MG63 (cell line): ENCODE results near the gene CDO1. TPM values are rescaled to one million over a fixed set of nuclear protein-coding genes. Genes with fewer than 3 reads are reported as not detected.
"Not testable (repeated sequence)": the region's sequence is repeated elsewhere in the genome, so short reads cannot be mapped to it uniquely, and the experiment has no call there.

Experiments used
- DNase-seq: peaks from one replicate; pipeline ENCODE4 v3.0.0-alpha.2; 2020
- H3K27me3 ChIP-seq: fragments of 250-450 bp; sonication (Bioruptor Pico); 2 replicates; pipeline ENCODE4 v1.5.1; 2020; ENCODE audit warnings: mild to moderate bottlenecking, moderate library complexity
- H3K36me3 ChIP-seq: fragments of 250-450 bp; sonication (Bioruptor Pico); 2 replicates; pipeline ENCODE4 v1.5.1; 2020; ENCODE audit warnings: mild to moderate bottlenecking, moderate library complexity
- H3K4me3 ChIP-seq: fragments of 250-450 bp; sonication (Bioruptor Pico); 2 replicates; pipeline ENCODE4 v1.5.1; 2020; ENCODE audit warnings: mild to moderate bottlenecking, moderate library complexity
- H3K9me3 ChIP-seq: fragments of 250-450 bp; sonication (Bioruptor Pico); 2 replicates; pipeline ENCODE4 v1.5.1; 2020; ENCODE audit warnings: mild to moderate bottlenecking, moderate library complexity
- total RNA-seq: library from RNA; depleted of rRNA; stranded (reverse); fragments of >200 nt; shearing (Covaris generic); gene quantifications from 2 replicates; pipeline ENCODE4 v1.2.3, GENCODE V29; 2014; ENCODE audit warnings: low replicate concordance

CDO1 gene
- total RNA-seq, 1 experiment from 2014 or later: not detected

GRCh38 chr5:115810761-115811160, 5.7 kb downstream of the CDO1 start:
- H3K27me3 ChIP-seq: peaks cover 42% of the 10 kb centered on the region
- H3K36me3 ChIP-seq: no peaks in the 10 kb centered on the region
- no peak overlapping the region for H3K4me3 ChIP-seq
- no peaks in the 10 kb centered on the region for H3K9me3 ChIP-seq
- DNase-seq: no peak

DNA sequence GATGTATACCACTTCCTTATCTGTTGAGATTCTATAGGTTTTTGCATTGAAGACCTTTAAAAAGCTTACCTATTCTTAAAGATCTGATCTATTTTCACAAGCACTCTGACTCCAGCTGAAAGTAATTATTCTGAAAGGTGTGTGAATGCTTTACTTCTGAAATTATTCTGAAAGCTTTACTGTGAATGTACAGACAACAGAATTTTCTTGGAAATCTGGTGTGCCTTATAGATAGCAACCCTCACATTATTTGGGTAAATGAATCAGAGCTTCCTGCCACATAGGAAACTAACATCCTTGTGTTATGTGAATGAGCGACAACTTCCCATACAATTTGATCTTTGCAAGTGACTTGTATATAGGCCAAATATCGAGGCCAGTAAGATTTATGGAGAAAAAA, 6.5 kb downstream of the CDO1 start:
- Histone ChIP-seq H3K4me3 (no peak overlapping the region), H3K27me3 (peaks cover 34% of the 10 kb centered on the region), H3K36me3 (no peaks in the 10 kb centered on the region), H3K9me3 (no peaks in the 10 kb centered on the region)
- no peak for DNase-seq

GRCh38 chr5:115808066-115808465, 8.4 kb downstream of the CDO1 start:
- peaks cover 15% of the 10 kb centered on the region for H3K27me3 ChIP-seq
- not testable (repeated sequence) for H3K4me3 ChIP-seq, H3K9me3 ChIP-seq, DNase-seq, H3K36me3 ChIP-seq

DNA sequence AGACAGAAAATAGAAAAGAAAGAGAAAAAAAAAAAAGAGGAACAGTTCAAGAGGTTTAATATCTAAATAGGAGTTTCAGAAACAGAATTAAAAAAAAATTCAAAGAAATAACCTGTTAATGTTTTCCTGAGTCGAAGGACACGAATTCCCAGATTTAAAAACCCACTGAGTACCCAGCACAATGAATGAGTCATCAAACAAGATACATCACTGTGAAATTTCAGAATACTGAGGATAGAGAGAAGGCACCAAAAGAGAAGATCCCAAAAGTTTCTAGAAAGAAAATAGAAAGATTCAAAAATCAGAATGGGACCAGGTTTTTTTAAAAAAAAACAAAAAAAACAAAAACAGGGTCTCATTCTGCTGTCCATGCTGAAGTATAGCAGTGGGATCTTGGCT, 8.8 kb downstream of the CDO1 start:
- H3K4me3 ChIP-seq: no peak overlapping the region

DNA sequence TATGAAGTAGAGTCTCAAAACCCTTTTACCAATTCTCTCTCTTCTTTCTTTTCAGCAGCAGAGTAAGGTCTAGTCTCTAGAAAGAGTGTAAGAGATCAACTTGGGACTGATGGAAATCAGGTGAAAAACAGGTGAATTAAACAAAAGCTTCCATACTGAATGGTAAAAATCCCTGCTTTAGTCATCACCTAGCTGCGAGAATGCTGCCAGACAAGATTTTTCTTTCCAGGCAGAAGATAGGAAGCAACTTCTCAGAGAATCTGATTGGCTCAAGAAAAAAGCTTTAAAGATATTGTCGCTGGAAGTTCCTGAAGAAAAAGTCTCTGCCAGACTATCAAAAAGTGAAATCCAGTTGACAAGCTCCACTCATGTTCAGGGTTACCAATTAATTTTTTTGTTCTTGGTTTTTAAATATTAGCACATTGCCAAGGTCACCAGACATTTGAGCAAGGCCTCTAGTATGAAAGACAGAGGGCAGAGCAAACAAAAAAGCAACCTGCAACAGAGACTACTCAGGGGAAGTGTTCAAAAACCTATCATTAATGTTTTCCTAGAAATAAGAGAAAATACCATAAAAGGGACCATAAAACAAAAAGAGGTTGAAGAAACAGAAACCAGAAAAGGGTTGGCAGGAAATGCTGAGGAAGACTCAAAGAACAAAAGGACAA, 9.3 kb downstream of the CDO1 start:
- peaks cover 9% of the 10 kb centered on the region for H3K27me3 ChIP-seq
- no peaks in the 10 kb centered on the region for H3K9me3 ChIP-seq
- DNase-seq: no peak
- no peaks in the 10 kb centered on the region for H3K36me3 ChIP-seq
- H3K4me3 ChIP-seq: no peak overlapping the region

More for the DNA sequence above, 8.8 kb downstream of the CDO1 start:
- H3K9me3 ChIP-seq: no peaks in the 10 kb centered on the region
- DNase-seq: no peak
- no peaks in the 10 kb centered on the region for H3K36me3 ChIP-seq
- peaks cover 14% of the 10 kb centered on the region for H3K27me3 ChIP-seq

DNA sequence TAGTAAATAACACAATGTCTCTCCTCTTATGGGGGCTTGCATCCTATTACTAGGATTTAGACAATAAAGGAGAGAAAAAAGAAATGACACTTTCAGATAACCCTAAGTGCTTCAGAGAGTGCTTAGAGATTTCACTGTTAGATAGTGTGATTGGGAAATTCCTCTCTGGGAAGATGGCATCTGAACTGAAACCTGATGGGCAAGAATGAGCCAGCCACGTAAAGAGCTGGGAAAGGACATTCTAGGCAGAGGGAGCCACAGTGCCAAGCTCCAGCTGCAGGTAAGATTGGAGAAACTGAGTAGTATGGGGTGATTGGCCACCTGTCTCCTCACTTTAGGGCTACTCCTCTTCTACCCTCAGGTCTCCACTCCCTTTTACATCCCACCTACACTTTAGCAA, 14.5 kb downstream of the CDO1 start:
- no peak for DNase-seq
- H3K27me3 ChIP-seq: peaks cover 2% of the 10 kb centered on the region; the same call in 1 of the 2 replicates
- H3K4me3 ChIP-seq: no peak overlapping the region
- no peaks in the 10 kb centered on the region for H3K9me3 ChIP-seq
- no peaks in the 10 kb centered on the region for H3K36me3 ChIP-seq

DNA sequence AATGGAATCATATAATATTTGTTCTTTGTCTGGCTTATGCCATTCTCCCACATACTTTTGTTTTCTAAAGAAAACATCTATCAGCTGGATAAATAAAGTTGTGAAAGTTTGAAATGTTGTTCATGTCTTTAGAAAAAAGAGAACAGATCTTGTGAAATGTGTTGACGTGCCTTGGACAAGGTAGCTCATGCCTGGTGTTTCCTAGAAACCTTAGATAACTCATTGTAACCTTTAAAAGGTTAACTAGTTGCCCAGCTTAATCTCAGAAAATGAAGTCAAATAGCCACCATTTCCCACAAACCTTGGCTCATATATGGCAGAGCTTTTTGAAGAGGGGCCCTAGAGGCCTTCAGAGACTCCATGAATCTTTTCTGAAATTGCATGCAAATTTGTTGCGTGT, 15.3 kb downstream of the CDO1 start:
- Histone ChIP-seq H3K4me3 (no peak overlapping the region), H3K27me3 (no peaks in the 10 kb centered on the region; the same call in 1 of the 2 replicates), H3K36me3 (no peaks in the 10 kb centered on the region), H3K9me3 (no peaks in the 10 kb centered on the region)
- no peak for DNase-seq

- DNase-seq: no peak
- H3K36me3 ChIP-seq: no peaks in the 10 kb centered on the region
- no peak overlapping the region for H3K4me3 ChIP-seq
- H3K9me3 ChIP-seq: no peaks in the 10 kb centered on the region
- no peaks in the 10 kb centered on the region; the same call in 1 of the 2 replicates for H3K27me3 ChIP-seq
These were observed 16.4 kb downstream of the CDO1 start for GRCh38 chr5:115800108-115800507.

DNA sequence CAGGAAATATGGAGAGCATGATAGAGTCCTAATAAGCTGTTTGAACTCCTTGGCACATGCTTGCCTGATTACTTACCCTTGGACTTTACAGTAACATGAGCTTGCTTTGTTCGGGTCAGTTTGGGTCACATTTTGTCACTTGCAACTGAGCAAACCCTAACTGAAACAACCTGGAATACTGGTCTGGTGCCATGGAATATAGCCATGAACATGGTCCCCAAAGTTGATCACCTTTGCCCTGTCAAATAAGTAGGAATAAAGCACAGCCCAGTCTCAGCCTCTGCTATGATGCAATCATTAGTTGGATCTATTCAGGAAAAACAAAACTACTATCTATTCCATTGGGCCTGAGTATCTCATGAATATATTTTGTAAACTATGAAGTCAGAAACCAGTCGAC, 18.2 kb downstream of the CDO1 start:
- DNase-seq: no peak
- Histone ChIP-seq H3K27me3 (peaks cover under 1% of the 10 kb centered on the region; the same call in 1 of the 2 replicates), H3K36me3 (no peaks in the 10 kb centered on the region), H3K9me3 (no peaks in the 10 kb centered on the region), H3K4me3 (no peak overlapping the region)

- DNase-seq: no peak
- no peaks in the 10 kb centered on the region for H3K9me3 ChIP-seq
- H3K36me3 ChIP-seq: no peaks in the 10 kb centered on the region
- peaks cover 8% of the 10 kb centered on the region for H3K27me3 ChIP-seq
- no peak overlapping the region for H3K4me3 ChIP-seq
These were observed 19.8 kb downstream of the CDO1 start for GRCh38 chr5:115796656-115797055.

- DNase-seq: no peak
- Histone ChIP-seq H3K4me3 (no peak overlapping the region), H3K27me3 (peaks cover 9% of the 10 kb centered on the region), H3K36me3 (no peaks in the 10 kb centered on the region), H3K9me3 (no peaks in the 10 kb centered on the region)
These were observed 20.8 kb downstream of the CDO1 start for GRCh38 chr5:115795700-115796099.

DNA sequence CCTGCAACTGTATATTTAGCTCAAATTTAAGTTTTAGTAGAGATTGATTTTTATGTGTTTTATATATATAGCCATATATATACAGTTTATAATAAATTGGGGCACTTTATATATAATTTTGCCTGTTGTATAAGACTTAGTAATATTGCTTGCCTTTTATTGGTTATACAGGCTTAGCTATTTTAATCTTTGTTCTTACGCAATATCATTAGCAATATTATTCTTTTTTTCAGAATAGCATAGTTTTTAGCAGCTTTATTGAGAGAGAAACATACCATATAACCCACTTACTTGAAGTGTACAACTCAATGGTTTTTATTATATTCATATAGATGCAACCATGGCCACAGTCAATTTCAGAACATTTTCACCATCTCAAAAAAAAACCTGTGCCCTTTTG, 28.0 kb downstream of the CDO1 start:
- no peaks in the 10 kb centered on the region for H3K36me3 ChIP-seq
- H3K4me3 ChIP-seq: no peak overlapping the region
- no peaks in the 10 kb centered on the region for H3K9me3 ChIP-seq
- H3K27me3 ChIP-seq: peaks cover 19% of the 10 kb centered on the region
- DNase-seq: no peak

DNA sequence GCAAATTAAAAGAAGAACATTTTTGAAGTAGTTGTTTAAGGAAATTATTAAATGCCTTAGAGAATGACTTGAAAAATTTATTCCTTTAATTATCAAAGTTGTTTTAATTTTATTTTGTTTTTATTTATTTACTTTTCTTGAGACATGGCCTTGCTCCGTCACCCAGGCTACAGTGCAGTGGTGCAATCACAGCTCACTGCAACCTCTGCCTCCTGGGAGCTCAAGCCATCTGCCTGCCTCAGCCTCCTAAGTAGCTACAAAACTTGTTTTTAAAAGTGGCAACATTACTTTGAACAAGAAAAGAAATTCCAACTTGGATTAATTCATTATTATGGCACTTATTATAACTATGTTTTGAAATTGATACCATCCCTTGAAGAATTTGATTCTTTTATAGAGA, 29.0 kb downstream of the CDO1 start:
- H3K36me3 ChIP-seq: no peaks in the 10 kb centered on the region
- peaks cover 19% of the 10 kb centered on the region for H3K27me3 ChIP-seq
- H3K9me3 ChIP-seq: no peaks in the 10 kb centered on the region
- H3K4me3 ChIP-seq: no peak overlapping the region
- DNase-seq: no peak

GRCh38 chr5:115785381-115786065, 30.9 kb downstream of the CDO1 start:
- H3K4me3 ChIP-seq: no peak overlapping the region
- DNase-seq: no peak
- H3K27me3 ChIP-seq: peaks cover 13% of the 10 kb centered on the region
- no peaks in the 10 kb centered on the region for H3K9me3 ChIP-seq
- no peaks in the 10 kb centered on the region for H3K36me3 ChIP-seq

DNA sequence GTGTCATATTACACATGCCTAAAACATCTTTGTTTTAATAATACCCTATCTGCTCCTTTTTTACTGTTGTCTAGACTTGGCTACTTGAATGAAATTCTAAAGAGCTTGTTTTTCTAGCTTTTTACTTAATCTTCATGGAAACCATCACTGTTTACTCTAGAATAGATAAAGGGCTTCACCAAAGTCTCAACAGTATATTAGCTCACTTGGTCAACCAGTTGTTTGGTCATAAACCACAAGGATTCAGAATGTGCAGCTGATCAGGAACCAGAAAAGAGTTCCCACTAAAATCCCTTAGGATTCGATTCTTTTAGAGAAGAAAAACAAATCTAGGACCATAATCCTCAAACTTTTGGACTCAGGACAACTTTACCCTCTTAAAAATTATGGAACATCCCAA, 38.0 kb downstream of the CDO1 start:
- no peak for DNase-seq
- H3K4me3 ChIP-seq: no peak overlapping the region

DNA sequence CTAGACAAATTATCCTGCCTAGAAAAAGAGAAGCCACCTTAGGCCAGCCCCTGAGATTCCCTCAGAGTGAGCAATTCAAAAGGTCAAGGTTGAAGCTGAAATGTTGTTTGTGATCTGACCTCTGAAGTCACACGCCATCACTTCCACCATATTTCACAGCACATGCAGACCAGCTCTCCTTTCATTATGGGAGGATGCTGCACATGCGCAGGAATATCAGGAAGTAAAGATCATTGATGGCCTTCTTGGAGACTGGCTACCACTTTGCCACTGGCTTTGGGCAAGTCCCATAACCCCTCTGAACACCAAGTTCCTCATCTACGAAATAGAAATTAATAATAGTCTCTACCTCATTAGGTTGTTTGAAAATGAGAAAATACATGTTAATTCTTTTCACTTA, 39.5 kb downstream of the CDO1 start:
- no peak for DNase-seq
- H3K4me3 ChIP-seq: no peak overlapping the region
- peaks cover 3% of the 10 kb centered on the region; the same call in 1 of the 2 replicates for H3K27me3 ChIP-seq
- no peaks in the 10 kb centered on the region for H3K9me3 ChIP-seq
- H3K36me3 ChIP-seq: no peaks in the 10 kb centered on the region

More for the DNA sequence above, 38.0 kb downstream of the CDO1 start:
- Histone ChIP-seq H3K36me3 (no peaks in the 10 kb centered on the region), H3K9me3 (no peaks in the 10 kb centered on the region), H3K27me3 (peaks cover 6% of the 10 kb centered on the region)

- DNase-seq: no peak
- Histone ChIP-seq H3K27me3 (peaks cover 3% of the 10 kb centered on the region; the same call in 1 of the 2 replicates), H3K4me3 (no peak overlapping the region), H3K9me3 (no peaks in the 10 kb centered on the region), H3K36me3 (no peaks in the 10 kb centered on the region)
These were observed 40.5 kb downstream of the CDO1 start for GRCh38 chr5:115775999-115776398.

GRCh38 chr5:115774684-115775083, 41.8 kb downstream of the CDO1 start:
- Histone ChIP-seq H3K9me3 (no peaks in the 10 kb centered on the region), H3K36me3 (no peaks in the 10 kb centered on the region), H3K27me3 (peaks cover 3% of the 10 kb centered on the region; the same call in 1 of the 2 replicates), H3K4me3 (no peak overlapping the region)
- DNase-seq: no peak
